ENCODE results near the gene NEO1. TPM values are rescaled to one million over a fixed set of nuclear protein-coding genes. Genes with fewer than 3 reads are reported as not detected.

NEO1 gene
- total RNA-seq, 1 donor from 2014 or later: 37.8 TPM

DNA sequence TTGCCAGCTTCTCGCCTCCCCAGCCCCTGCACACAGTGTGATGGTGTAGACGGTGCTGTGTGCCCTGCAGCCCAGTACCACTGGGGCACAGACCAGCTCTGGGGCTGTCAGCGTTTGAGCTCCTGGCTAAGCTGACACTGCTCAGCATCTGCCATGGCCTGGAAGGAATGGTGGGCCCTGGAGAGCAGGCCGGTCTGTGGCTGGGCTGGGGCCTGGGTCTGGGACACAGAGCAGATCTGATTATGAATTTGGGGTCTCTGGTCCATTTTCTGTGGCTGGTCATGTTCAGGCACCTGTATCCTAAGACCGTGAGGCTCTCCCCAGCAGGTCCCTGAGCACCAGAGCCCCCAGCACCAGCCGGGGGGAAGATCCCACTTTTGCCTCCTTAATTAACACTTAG, 281.8 kb downstream of the NEO1 start:
- H3K4me3 ChIP-seq: no peak overlapping the region

DNA sequence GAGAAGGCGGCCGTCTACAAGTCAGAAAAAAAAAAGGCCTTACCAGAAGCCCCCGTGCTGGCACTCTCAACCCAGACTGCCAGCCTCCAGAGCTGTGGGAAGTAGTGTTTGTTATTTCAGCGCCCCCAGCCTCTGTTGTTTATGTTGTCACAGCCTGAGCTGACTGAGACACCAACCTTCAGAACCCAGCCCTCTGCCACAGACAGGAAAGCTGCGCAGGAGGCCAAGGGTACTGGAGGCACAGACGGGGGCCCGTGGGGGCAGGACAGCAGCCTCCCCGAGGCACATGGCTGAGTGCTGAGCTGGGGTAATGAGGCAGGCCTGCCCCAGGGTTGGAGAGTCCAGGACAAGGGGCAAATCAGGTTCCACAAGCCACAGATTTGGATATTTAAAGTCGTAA, 282.8 kb downstream of the NEO1 start:
- H3K4me3 ChIP-seq: no peak overlapping the region
- H3K4me1 ChIP-seq: no peaks in the 10 kb centered on the region
- TF ChIP-seq, protein P1, sequence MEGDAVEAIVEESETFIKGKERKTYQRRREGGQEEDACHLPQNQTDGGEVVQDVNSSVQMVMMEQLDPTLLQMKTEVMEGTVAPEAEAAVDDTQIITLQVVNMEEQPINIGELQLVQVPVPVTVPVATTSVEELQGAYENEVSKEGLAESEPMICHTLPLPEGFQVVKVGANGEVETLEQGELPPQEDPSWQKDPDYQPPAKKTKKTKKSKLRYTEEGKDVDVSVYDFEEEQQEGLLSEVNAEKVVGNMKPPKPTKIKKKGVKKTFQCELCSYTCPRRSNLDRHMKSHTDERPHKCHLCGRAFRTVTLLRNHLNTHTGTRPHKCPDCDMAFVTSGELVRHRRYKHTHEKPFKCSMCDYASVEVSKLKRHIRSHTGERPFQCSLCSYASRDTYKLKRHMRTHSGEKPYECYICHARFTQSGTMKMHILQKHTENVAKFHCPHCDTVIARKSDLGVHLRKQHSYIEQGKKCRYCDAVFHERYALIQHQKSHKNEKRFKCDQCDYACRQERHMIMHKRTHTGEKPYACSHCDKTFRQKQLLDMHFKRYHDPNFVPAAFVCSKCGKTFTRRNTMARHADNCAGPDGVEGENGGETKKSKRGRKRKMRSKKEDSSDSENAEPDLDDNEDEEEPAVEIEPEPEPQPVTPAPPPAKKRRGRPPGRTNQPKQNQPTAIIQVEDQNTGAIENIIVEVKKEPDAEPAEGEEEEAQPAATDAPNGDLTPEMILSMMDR (IDR thresholded peaks at IDR 0.05): no peak
- ATAC-seq (no peak), DNase-seq (peak; percentile 18)
- H3K27ac ChIP-seq: no peak overlapping the region
- no peaks in the 10 kb centered on the region for H3K36me3 ChIP-seq
- no peaks in the 10 kb centered on the region for H3K27me3 ChIP-seq (ENCODE audit: low read depth)
- intact Hi-C loops (cut with DNase I): no loop called here
- H3K9me3 ChIP-seq: no peaks in the 10 kb centered on the region

More for the DNA sequence above, 281.8 kb downstream of the NEO1 start:
- ATAC-seq (no peak), DNase-seq (no peak)
- Histone ChIP-seq H3K27ac (no peak overlapping the region), H3K36me3 (no peaks in the 10 kb centered on the region), H3K4me1 (no peaks in the 10 kb centered on the region), H3K9me3 (no peaks in the 10 kb centered on the region), H3K27me3 (ENCODE audit: low read depth) (no peaks in the 10 kb centered on the region)
- TF ChIP-seq, protein P1 (IDR thresholded peaks at IDR 0.05): no peak
- intact Hi-C loops (cut with DNase I): no loop called here

DNA sequence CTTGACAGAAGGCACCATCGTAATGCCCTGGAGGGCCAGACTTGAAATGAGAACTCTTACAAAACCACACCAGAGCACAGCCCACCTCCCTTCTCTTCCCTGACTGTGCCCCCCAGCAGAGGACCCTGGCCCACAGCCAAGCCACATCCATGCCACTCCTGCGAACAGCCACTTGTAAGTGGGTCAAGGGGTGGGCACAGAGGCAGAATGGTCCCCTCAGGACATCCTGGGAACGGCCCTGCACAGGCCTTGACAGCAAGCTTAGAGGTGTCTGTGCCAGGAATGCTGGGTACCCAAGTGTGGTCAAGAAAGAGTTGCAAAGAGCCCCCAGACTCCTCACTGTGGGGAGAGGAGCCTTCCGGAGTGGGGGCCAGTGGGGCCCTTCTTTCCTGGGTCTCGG, 283.2 kb downstream of the NEO1 start:
- TF ChIP-seq, protein P1 (IDR thresholded peaks at IDR 0.05): no peak
- H3K4me3 ChIP-seq: no peak overlapping the region
- no peaks in the 10 kb centered on the region for H3K4me1 ChIP-seq
- ATAC-seq (no peak), DNase-seq (peak; percentile 25)
- H3K27me3 ChIP-seq (ENCODE audit: low read depth): no peaks in the 10 kb centered on the region
- no peaks in the 10 kb centered on the region for H3K36me3 ChIP-seq
- no peak overlapping the region for H3K27ac ChIP-seq
- intact Hi-C loops (cut with DNase I): no loop called here
- no peaks in the 10 kb centered on the region for H3K9me3 ChIP-seq

DNA sequence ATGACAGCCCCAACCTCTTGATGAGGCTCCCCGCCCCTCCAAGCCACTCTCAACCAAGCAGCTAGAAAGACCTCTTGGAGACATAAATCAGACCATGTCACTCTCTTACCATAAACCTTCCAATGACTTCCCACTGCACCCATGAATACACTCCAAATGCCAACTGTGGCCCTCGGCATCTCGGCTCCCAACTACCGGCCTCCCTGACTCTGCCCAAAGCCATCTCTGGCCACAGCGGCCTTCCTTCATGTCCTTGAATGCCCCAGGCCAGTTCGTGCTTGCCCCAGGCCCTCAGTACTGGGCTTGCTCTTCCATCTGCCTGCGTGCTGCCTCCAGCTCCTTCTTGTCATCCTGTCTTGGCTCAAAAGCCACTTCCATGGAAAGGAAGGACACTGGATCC, 284.5 kb downstream of the NEO1 start:
- H3K27ac ChIP-seq: no peak overlapping the region
- intact Hi-C loops (cut with DNase I): no loop called here
- no peak overlapping the region for H3K4me3 ChIP-seq
- no peaks in the 10 kb centered on the region for H3K9me3 ChIP-seq
- no peak for DNase-seq
- H3K27me3 ChIP-seq (ENCODE audit: low read depth): no peaks in the 10 kb centered on the region
- TF ChIP-seq, protein P1 (IDR thresholded peaks at IDR 0.05): no peak
- H3K4me1 ChIP-seq: no peaks in the 10 kb centered on the region
- ATAC-seq: no peak
- no peaks in the 10 kb centered on the region for H3K36me3 ChIP-seq

DNA sequence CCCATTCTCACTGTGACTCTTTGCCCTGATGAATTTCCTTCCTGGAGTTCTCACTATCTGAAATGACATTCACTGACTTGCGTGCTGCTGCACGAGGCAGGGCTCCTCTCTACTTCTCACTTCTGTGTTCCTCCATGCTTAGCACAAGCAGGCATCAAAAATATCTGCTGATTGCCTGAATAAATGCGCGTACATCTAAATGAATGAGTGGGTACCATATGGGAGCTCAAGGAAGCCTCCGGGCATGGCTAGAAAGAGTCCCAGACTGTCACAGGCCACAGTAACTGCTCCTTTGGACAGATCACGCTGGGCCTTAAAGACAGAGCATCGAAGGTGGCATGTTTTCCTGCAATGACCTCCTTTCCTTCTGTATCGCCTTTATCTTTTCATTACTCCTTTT, 284.9 kb downstream of the NEO1 start:
- ATAC-seq: no peak
- TF ChIP-seq, protein P1 (IDR thresholded peaks at IDR 0.05): no peak
- no peaks in the 10 kb centered on the region for H3K27me3 ChIP-seq (ENCODE audit: low read depth)

DNA sequence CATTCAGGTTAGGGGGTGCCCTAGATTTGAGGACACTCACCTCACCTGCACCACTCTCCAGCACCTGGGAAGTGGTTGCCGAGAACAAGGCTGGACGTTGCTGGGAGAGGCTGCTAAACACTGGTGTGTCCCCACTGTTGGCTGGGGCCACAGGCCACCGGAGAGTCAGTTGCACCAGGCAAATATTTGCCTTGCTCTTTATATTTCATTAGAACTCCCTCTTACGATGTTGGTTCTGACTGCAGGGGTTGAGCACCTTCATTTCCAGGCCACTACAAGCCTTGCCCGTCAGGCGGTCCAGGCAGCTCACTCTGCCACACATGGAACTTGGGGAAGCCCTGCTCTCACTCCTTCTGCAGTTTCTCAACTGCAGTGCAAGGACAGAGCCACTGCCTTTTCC, 285.8 kb downstream of the NEO1 start:
- H3K4me1 ChIP-seq: no peaks in the 10 kb centered on the region
- no peak overlapping the region for H3K4me3 ChIP-seq
- DNase-seq (peak; percentile 61), ATAC-seq (peak; percentile 82 to 86)
- intact Hi-C loops (cut with DNase I): no loop called here
- H3K27me3 ChIP-seq (ENCODE audit: low read depth): no peaks in the 10 kb centered on the region
- TF ChIP-seq, protein P1 (IDR thresholded peaks at IDR 0.05): no peak
- no peaks in the 10 kb centered on the region for H3K9me3 ChIP-seq
- no peak overlapping the region for H3K27ac ChIP-seq
- no peaks in the 10 kb centered on the region for H3K36me3 ChIP-seq

More for the DNA sequence above, 284.9 kb downstream of the NEO1 start:
- Histone ChIP-seq H3K36me3 (no peaks in the 10 kb centered on the region), H3K27ac (no peak overlapping the region), H3K4me1 (no peaks in the 10 kb centered on the region), H3K4me3 (no peak overlapping the region), H3K9me3 (no peaks in the 10 kb centered on the region)
- no peak for DNase-seq
- intact Hi-C loops (cut with DNase I): no loop called here

All from lower lobe of right lung (tissue), 2 donors.